RWPE1 (cell line): ENCODE data around the gene GRM5.

Source experiments
- CTCF ChIA-PET: fragments of 350-600 bp; sonication (Branson Sonifier 250); formaldehyde crosslinking; extraction: SDS; loops from one replicate; lab custom pipeline; 2021; lab: Yijun Ruan, JAX
- POLR2A ChIA-PET: fragments of 400-600 bp; formaldehyde crosslinking; extraction: SDS; loops from one replicate; lab custom pipeline; 2020; ENCODE audit warnings: antibody characterized with exemption; ENCODE audit not compliant: low non-redundant PET; lab: Yijun Ruan, JAX
- DNase-seq: peaks from one replicate; pipeline ENCODE4 v3.0.0; 2012; ENCODE audit warnings: low spot score
- H3K27ac ChIP-seq: fragments of 450-650 bp; 2 replicates; pipeline ENCODE4 v1.5.1; 2017
- CTCF ChIP-seq: fragments of 450-650 bp; conservative IDR thresholded peaks from 2 replicates; pipeline ENCODE4 v1.5.1; 2017; ENCODE audit warnings: low read depth, mild to moderate bottlenecking

Gene GRM5

GRCh38 chr11:88576741-88577140, 489.0 kb downstream of the GRM5 start:
- ChIA-PET POLR2A (no interaction called here), CTCF (no interaction called here)
- no peak for TF ChIP-seq CTCF
- H3K27ac ChIP-seq = no peak overlapping the region
- no peak for DNase-seq

GRCh38 chr11:88575916-88576315, 489.9 kb downstream of the GRM5 start:
- ChIA-PET CTCF (no interaction called here), POLR2A (no interaction called here)
- no peak for DNase-seq
- no peak for TF ChIP-seq CTCF
- no peak overlapping the region for H3K27ac ChIP-seq

- no peak for DNase-seq
- CTCF ChIA-PET = no interaction called here
Measured at GRCh38 chr11:88569342-88569741, 496.4 kb downstream of the GRM5 start.

GRCh38 chr11:88555829-88556202, 510.0 kb downstream of the GRM5 start:
- POLR2A ChIA-PET = no interaction called here
- CTCF ChIA-PET = no interaction called here
- TF ChIP-seq CTCF = no peak
- no peak overlapping the region for H3K27ac ChIP-seq
- DNase-seq = no peak

More at GRCh38 chr11:88569342-88569741, 496.4 kb downstream of the GRM5 start:
- TF ChIP-seq CTCF = no peak
- POLR2A ChIA-PET = no interaction called here
- no peak overlapping the region for H3K27ac ChIP-seq

- ChIA-PET POLR2A (interaction anchor here (0.6 kb wide), 1 partner anchor 202 kb away, joined by 3 read pairs; no protein-coding TSS in a partner anchor), CTCF (no interaction called here)
- H3K27ac ChIP-seq = no peak overlapping the region
- peak; percentile 85 for DNase-seq
- no peak for TF ChIP-seq CTCF
Measured at GRCh38 chr11:88555018-88555828, 510.6 kb downstream of the GRM5 start.

- DNase-seq = no peak
- no peak for TF ChIP-seq CTCF
- CTCF ChIA-PET = interaction anchor here (0.6 kb wide), 1 partner anchor 225 kb away, joined by 5 read pairs; no protein-coding TSS in a partner anchor
- POLR2A ChIA-PET = no interaction called here
- no peak overlapping the region for H3K27ac ChIP-seq
Measured at GRCh38 chr11:88553204-88553603, 512.6 kb downstream of the GRM5 start.
